RWPE2 (cell line): Measurements from ENCODE around the gene IGFBP7.

Experiments used
- ATAC-seq: fragments of 200-7000 bp; cut with Tn5 transposase; 3 replicates; pipeline ENCODE4 v1.9.1; 2021; ENCODE audit warnings: low read depth
- DNase-seq: peaks from one replicate; pipeline ENCODE4 v3.0.0-alpha.2; 2020; ENCODE audit warnings: low spot score
- H3K27ac ChIP-seq: fragments of 450-650 bp; 2 replicates; pipeline ENCODE4 v1.5.1; 2017; ENCODE audit warnings: mild to moderate bottlenecking; ENCODE audit not compliant: poor library complexity, severe bottlenecking
- H3K27me3 ChIP-seq: fragments of 250-450 bp; sonication (Bioruptor Pico); 2 replicates; pipeline ENCODE4 v1.5.1; 2021; ENCODE audit warnings: mild to moderate bottlenecking, moderate library complexity; ENCODE audit not compliant: insufficient read depth, poor library complexity, severe bottlenecking
- H3K36me3 ChIP-seq: fragments of 250-450 bp; sonication (Bioruptor Pico); 2 replicates; pipeline ENCODE4 v1.5.1; 2020; ENCODE audit warnings: low read depth, mild to moderate bottlenecking, moderate library complexity
- H3K4me1 ChIP-seq: fragments of 250-450 bp; sonication (Bioruptor Pico); 2 replicates; pipeline ENCODE4 v1.5.1; 2021; ENCODE audit warnings: mild to moderate bottlenecking, moderate library complexity; ENCODE audit not compliant: insufficient read depth, poor library complexity, severe bottlenecking
- H3K4me3 ChIP-seq: fragments of 250-450 bp; sonication (Bioruptor Pico); 2 replicates; pipeline ENCODE4 v1.5.1; 2021; ENCODE audit warnings: mild to moderate bottlenecking, moderate library complexity; ENCODE audit not compliant: severe bottlenecking
- H3K9me3 ChIP-seq: fragments of 250-450 bp; sonication (Bioruptor Pico); 2 replicates; pipeline ENCODE4 v1.5.1; 2021; ENCODE audit warnings: mild to moderate bottlenecking, moderate library complexity; ENCODE audit not compliant: severe bottlenecking
- TF ChIP-seq, protein P1 (sequence below): fragments of 450-650 bp; IDR thresholded peaks from one replicate; pipeline ENCODE4 v1.5.1; 2017; ENCODE audit warnings: mild to moderate bottlenecking, moderate library complexity; ENCODE audit not compliant: poor library complexity, severe bottlenecking

Gene IGFBP7

DNA sequence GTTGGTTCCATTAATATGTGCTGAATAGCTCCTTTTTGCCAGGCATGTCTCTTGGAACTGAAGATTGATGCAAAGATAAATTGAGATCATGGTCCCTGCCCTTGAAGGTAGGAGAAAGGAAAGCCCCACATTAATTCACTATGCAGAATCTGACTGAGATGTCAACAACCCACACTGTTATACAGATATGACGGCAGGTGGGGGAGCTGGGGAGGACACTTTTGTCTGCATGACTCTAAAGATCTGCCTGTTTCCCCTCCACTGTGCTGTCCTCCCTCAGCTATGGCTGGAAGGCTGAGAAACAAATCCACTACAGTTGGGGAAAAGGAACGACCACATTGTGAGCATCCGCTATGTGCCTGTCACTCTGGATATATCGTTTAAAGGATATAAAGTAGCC lies 36.3 kb upstream of the IGFBP7 start:
- H3K9me3 ChIP-seq, result no peaks in the 10 kb centered on the region
- H3K4me1 ChIP-seq, result peaks cover 17% of the 10 kb centered on the region
- TF ChIP-seq, protein P1, sequence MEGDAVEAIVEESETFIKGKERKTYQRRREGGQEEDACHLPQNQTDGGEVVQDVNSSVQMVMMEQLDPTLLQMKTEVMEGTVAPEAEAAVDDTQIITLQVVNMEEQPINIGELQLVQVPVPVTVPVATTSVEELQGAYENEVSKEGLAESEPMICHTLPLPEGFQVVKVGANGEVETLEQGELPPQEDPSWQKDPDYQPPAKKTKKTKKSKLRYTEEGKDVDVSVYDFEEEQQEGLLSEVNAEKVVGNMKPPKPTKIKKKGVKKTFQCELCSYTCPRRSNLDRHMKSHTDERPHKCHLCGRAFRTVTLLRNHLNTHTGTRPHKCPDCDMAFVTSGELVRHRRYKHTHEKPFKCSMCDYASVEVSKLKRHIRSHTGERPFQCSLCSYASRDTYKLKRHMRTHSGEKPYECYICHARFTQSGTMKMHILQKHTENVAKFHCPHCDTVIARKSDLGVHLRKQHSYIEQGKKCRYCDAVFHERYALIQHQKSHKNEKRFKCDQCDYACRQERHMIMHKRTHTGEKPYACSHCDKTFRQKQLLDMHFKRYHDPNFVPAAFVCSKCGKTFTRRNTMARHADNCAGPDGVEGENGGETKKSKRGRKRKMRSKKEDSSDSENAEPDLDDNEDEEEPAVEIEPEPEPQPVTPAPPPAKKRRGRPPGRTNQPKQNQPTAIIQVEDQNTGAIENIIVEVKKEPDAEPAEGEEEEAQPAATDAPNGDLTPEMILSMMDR, result no peak
- no peaks in the 10 kb centered on the region for H3K27me3 ChIP-seq
- no peak for ATAC-seq
- DNase-seq, result no peak
- no peak overlapping the region for H3K4me3 ChIP-seq
- H3K36me3 ChIP-seq, result no peaks in the 10 kb centered on the region
- no peak overlapping the region for H3K27ac ChIP-seq

DNA sequence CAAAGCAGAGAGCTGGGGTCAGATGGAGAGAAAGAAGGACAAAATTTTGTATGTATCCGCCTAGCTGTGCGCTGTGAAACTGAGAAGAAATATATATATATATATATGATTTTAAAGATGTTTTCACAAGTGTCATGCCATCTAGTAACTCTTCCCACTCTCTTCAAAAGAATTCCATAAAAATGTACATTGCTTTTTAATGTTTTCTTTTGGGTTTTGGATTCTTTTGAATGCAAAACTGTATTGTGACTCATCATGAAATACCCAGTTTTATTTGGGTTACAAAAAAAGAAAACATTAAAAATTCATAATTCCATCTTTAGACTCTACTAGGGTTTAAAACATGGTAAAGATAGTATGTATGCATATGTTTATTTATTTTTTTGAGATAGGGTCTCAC lies 34.3 kb upstream of the IGFBP7 start:
- TF ChIP-seq, protein P1, result no peak
- H3K36me3 ChIP-seq, result no peaks in the 10 kb centered on the region
- no peak overlapping the region for H3K27ac ChIP-seq
- DNase-seq (no peak), ATAC-seq (no peak)
- peaks cover 14% of the 10 kb centered on the region for H3K4me1 ChIP-seq
- no peaks in the 10 kb centered on the region for H3K9me3 ChIP-seq
- H3K4me3 ChIP-seq, result no peak overlapping the region
- H3K27me3 ChIP-seq, result no peaks in the 10 kb centered on the region

- no peaks in the 10 kb centered on the region for H3K36me3 ChIP-seq
- no peaks in the 10 kb centered on the region for H3K27me3 ChIP-seq
- DNase-seq (no peak), ATAC-seq (no peak)
- H3K9me3 ChIP-seq, result peaks cover 4% of the 10 kb centered on the region
- no peak overlapping the region for H3K4me3 ChIP-seq
- no peak overlapping the region for H3K27ac ChIP-seq
- H3K4me1 ChIP-seq, result peaks cover 12% of the 10 kb centered on the region
- TF ChIP-seq, protein P1, result no peak
Observed at GRCh38 chr4:57139783-57140182, 29.6 kb upstream of the IGFBP7 start.

DNA sequence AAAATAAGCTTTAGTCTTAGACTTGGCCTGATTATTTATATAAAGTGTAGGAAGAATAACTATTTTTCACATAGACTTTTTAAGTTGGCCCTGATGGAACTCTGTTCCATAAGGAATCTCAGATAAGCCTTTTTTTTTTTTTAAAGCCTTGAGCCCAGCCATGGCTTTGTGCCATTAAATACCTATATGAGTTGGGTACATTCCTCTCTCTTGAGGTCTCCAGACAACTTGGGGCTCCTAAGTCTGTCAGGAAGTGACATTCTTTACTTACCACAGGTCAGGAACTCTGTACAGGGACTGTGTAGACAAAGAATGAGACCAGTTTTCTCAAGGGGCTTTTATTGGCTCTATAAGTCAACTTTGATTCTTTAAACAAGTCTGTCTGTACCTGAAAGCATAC lies 27.1 kb upstream of the IGFBP7 start:
- peak overlapping the region; percentile 50 for H3K27ac ChIP-seq
- no peaks in the 10 kb centered on the region for H3K36me3 ChIP-seq
- no peak overlapping the region for H3K4me3 ChIP-seq
- TF ChIP-seq, protein P1, result no peak
- H3K27me3 ChIP-seq, result no peaks in the 10 kb centered on the region
- H3K4me1 ChIP-seq, result peaks cover 12% of the 10 kb centered on the region
- H3K9me3 ChIP-seq, result peaks cover 4% of the 10 kb centered on the region
- no peak for ATAC-seq
- DNase-seq, result no peak

- Histone ChIP-seq H3K9me3 (peaks cover 4% of the 10 kb centered on the region), H3K27me3 (no peaks in the 10 kb centered on the region), H3K36me3 (no peaks in the 10 kb centered on the region), H3K4me1 (peaks cover 12% of the 10 kb centered on the region), H3K4me3 (no peak overlapping the region), H3K27ac (peak overlapping the region; percentile 50)
- peak; percentile 89 for ATAC-seq
- no peak for DNase-seq
- TF ChIP-seq, protein P1, result no peak
Observed at GRCh38 chr4:57136281-57136680, 26.1 kb upstream of the IGFBP7 start.
